Activated T-cell treated with anti-CD3 and anti-CD28 coated beads for 24 hours (primary cell): ENCODE results near the gene PDK4.
"Not testable (repeated sequence)": the region's sequence is repeated elsewhere in the genome, so short reads cannot be mapped to it uniquely, and the experiment has no call there.

Experiments
- DNase-seq: peaks from one replicate; pipeline ENCODE4 v3.0.0-alpha.2; 2020; ENCODE audit warnings: low read depth

Gene PDK4

GRCh38 chr7:95604811-95605210, 8.5 kb upstream of the PDK4 start:
- not testable (repeated sequence) for DNase-seq

- not testable (repeated sequence) for DNase-seq
Observed at GRCh38 chr7:95604397-95604796, 8.1 kb upstream of the PDK4 start.

DNA sequence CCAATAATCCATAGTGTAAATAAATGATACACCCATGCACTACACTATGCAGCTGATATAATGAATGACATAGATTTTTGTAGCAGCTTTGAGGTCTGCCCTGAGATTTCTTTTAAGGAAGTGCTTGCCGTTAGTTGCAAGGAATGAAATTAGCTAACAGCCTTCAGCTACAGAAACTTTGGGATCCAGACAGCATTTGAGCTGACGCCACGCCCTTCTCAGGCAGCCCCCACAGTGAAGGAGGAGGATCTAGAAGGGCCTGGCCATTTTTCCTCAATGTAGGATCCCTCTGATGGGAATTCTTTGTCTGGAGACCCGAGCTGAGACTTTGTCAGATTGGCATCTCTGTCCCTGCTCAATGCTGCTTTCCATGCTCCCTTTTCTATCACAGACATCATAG, 6.1 kb upstream of the PDK4 start:
- no peak for DNase-seq

DNA sequence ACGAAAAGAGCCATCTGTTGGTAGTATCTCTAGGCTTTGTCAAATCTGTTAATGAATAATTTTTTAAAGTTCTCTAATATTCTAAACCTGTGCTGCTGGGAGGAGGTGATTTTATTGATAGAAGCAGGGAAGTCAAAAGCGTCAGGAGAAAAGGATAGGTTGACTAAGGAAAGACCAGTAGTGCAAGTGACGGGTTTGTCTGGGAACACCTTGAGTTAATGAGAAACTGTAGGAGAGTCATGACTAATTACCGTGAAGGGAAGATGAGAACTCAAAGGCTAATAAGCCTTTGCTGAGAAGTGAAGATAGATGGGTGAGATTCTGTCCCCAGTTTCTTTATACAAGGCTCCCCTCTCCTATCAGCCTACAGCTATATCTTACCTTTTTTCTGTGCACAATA, 5.0 kb upstream of the PDK4 start:
- DNase-seq = no peak

GRCh38 chr7:95599069-95599468, 2.8 kb upstream of the PDK4 start:
- no peak for DNase-seq

GRCh38 chr7:95598511-95598910, 2.2 kb upstream of the PDK4 start:
- DNase-seq = no peak

DNA sequence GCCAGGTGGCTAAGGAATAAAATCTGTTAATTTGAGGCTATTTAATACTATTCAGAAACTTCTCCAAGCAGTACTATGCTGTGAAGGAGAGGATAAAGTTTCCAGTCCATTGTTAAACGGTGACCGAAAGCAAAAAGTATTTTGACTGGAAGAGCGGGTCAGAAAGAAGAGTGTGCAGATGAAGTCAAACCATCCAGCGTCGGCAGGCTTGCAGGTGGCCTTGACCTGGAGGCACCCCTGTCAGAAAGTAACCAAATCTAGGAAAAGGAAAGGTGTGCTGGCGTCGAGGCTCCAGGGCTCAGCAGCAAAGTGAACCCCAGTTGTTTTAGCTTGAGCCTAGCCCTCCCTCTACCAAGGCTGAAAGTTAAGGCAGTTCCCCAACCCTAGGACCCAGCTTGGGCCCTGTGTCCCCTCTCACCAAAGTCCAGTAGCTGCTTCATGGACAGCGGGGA, 544 bp downstream of the PDK4 start:
- DNase-seq = no peak

DNA sequence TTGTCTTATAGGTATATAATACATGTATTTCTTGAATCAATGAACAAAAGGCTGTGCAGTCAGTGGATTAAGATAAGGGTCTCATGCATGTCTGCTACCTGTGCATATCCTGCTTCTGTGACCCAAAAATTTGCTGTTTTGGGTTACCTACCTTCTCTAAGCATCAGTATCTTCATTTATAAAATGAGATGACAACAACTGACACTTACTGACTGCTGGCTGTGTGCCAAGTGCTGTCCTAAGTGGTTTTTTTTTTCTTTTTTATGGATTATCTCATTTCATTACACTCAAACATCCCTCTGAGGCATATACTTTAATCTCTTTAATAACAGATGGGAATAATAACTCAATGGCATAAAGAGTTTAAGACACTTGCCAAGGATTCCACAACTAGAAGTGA, 2.1 kb downstream of the PDK4 start:
- DNase-seq = no peak

DNA sequence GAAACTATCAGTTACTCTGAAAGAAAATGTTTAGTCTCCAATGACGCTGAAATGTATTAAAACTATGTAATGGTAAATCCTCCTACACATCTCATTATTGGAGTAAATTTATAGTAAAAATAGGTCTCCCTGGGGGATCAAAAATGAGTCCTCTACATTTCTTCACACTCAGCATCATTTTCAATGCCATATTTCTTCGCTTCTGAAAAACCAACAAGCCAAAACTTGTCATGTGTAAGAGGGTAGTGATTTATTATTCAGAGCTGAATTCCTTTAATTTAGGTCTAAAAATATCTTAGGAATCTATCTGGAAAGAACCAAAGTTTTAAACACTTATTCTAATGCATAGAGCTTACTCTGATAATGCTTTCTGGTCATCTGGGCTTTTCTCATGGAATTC, 3.0 kb downstream of the PDK4 start:
- DNase-seq = no peak

GRCh38 chr7:95592570-95592969, 3.7 kb downstream of the PDK4 start:
- DNase-seq = no peak

DNA sequence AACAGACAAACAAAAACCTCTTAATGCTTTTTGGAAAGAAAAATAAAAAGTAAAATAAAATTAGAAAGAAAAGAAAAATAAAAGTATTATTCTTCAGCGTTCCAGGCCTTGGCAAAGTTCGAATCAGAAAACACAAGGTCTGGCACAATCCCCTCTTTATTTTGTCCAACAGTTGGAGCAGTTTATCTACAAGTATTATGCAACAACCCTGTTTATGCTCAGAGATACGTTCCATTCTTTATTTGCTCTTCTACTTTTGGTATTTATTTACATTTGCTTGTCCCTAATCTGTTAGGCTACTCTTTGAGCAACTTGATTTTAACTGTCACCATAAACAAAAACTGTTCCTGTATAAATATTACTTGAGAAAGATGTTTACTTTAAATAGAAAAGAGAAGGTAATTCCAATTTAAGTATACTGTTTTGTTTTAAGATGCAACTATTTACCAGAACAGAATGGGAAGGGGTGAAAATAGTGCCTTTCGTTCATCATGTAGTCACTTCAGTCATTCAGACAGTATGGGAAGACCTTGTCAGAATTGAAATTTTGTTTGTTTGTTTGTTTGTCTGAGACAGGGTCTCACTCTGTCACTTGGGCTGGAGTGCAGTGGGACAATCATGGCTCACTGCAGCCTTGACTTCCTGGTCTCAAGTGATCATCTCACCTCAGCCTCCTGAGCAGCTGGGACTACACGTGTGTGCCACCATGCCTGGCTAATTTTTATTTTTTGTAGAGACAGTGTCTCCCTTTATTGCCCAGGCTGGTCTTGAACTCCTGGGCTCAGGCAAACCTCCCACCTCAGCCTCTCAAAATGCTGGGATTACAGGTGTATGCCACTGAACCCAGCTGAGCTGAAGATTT, 5.7 kb downstream of the PDK4 start:
- DNase-seq = no peak

DNA sequence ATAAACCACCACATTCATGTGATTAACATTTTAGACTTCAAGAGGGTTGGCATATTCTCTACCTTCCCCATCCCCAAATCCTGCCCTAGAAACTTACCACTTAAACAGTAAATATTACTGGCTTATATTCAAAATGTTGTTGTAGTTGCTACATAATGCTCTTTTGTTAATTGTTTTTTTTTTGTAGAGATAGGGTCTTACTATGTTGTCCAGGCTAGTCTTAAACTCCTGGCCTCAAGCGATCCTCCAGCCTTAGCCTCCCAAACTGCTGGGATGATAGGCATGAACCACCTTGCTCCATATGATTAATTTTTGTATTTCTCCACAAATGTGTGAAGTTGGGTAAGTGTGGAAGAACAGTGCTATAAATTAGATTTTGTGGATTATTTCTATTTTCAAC, 6.5 kb downstream of the PDK4 start:
- no peak for DNase-seq

- no peak for DNase-seq
Observed at GRCh38 chr7:95589031-95589430, 7.3 kb downstream of the PDK4 start.

DNA sequence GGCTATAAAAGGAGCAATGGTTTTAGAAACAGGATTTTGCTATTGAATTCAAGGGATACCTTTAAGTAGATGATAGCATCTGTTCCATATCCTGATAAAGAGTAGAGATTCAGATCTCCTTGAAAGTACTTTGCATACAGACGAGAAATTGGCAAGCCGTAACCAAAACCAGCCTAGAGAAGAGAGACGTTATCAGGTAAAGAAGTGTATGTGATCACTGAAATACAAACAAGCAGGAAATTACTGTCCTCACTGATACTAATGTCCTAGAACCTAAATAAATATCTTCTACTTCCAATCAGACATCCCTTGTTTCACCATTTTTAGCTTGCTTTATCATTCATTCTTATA, 9.4 kb downstream of the PDK4 start:
- no peak for DNase-seq

- DNase-seq = no peak
Observed at GRCh38 chr7:95585426-95585789, 10.9 kb downstream of the PDK4 start.

DNA sequence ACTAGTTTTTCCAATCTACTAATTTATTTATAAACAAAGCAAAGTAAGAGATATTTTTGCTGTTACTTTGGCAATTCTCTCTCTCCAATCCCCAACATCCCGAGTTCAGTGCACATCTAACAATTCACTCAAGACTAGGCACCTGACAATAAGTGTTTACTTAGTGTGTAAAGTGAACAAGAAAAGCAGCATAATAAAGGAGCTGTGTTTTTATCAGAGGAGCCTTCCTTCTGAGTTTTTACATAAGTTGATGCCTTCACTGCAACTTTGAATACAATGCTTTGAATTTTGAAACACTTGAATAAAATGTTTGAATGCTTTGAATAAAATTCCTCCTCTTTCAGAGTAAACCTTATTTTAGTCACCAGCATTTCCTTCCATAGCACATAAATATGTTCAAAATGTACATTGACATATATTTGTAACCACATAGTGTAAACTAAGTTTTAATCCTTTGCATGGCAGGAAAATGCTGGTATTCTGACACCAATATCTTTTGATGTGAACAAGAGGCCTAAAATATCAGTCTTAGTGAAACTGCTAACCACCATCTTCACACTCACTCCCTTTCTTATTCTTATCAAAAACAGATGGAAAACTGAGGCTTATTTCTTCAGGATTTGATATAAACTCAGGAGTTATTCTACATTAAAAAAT, 11.4 kb downstream of the PDK4 start:
- DNase-seq = no peak

- no peak for DNase-seq
Observed at GRCh38 chr7:95583834-95584621, 12.3 kb downstream of the PDK4 start.

- DNase-seq = no peak
Observed at GRCh38 chr7:95582578-95583293, 13.6 kb downstream of the PDK4 start.

- DNase-seq = no peak
Observed at GRCh38 chr7:95581467-95581866, 14.8 kb downstream of the PDK4 start.

- no peak for DNase-seq
Observed at GRCh38 chr7:95579318-95579717, 17.0 kb downstream of the PDK4 start.

DNA sequence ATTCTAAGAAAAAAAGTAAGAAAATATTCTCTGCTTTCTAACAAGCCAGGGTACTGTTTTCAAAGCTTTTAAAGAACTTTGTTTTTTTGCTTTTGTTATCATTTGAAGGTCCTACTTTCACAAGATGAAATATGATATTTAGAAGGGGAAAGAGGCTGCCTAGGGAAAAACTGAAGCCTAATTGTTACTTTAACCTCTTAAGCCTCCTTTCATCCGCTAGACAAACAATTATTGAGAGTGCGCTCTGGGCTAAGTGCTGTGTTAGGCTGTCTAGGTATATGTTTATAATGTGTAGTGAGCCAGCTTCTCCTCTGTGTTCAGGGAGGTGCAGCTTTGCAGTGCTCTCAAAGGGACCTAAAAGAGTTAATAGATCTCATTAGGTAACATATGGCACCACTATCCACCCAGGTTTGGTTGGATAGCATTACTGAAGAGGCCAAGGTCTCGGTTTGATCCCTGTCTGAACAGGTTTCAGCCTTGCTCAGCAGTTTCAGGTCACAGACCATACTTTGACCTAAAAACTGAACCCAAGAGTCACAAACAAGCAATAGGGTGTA, 17.9 kb downstream of the PDK4 start:
- no peak for DNase-seq

GRCh38 chr7:95577137-95577536, 19.2 kb downstream of the PDK4 start:
- DNase-seq = no peak
